Measurements from ENCODE around the gene CHFR. TPM values are rescaled to one million over a fixed set of nuclear protein-coding genes. Genes with fewer than 3 reads are reported as not detected.
A peak's percentile ranks its signal among the peaks of the same experiment; 100 is the strongest.
"Not testable (repeated sequence)": the region's sequence is repeated elsewhere in the genome, so short reads cannot be mapped to it uniquely, and the experiment has no call there.

CHFR gene
- total RNA-seq, 1 donor from 2014 or later, result 14.1 TPM

- ATAC-seq, result no peak
- DNase-seq (ENCODE audit: missing footprints), result peak; percentile 78
- intact Hi-C loops (cut with DNase I), result no loop called here
Observed at GRCh38 chr12:132827763-132828703, 59.4 kb downstream of the CHFR start.

- intact Hi-C loops (cut with DNase I), result no loop called here
- no peak for DNase-seq (ENCODE audit: missing footprints)
- ATAC-seq, result no peak
Observed at GRCh38 chr12:132825861-132826260, 61.5 kb downstream of the CHFR start.

- intact Hi-C loops (cut with DNase I), result no loop called here
- DNase-seq (ENCODE audit: missing footprints), result no peak
- ATAC-seq, result no peak
Observed at GRCh38 chr12:132825089-132825488, 62.3 kb downstream of the CHFR start.

GRCh38 chr12:132824053-132824452, 63.4 kb downstream of the CHFR start:
- ATAC-seq, result no peak
- DNase-seq (ENCODE audit: missing footprints), result peak; percentile 5
- intact Hi-C loops (cut with DNase I), result no loop called here

GRCh38 chr12:132818562-132818961, 68.8 kb downstream of the CHFR start:
- ATAC-seq (no peak), DNase-seq (ENCODE audit: missing footprints) (no peak)
- intact Hi-C loops (cut with DNase I), result no loop called here

GRCh38 chr12:132814232-132814631, 73.2 kb downstream of the CHFR start:
- intact Hi-C loops (cut with DNase I), result no loop called here
- ATAC-seq, result no peak
- no peak for DNase-seq (ENCODE audit: missing footprints)

- intact Hi-C loops (cut with DNase I), result no loop called here
- no peak for ATAC-seq
- no peak for DNase-seq (ENCODE audit: missing footprints)
Observed at GRCh38 chr12:132813443-132813842, 74.0 kb downstream of the CHFR start.

GRCh38 chr12:132812631-132813305, 74.6 kb downstream of the CHFR start:
- intact Hi-C loops (cut with DNase I), result no loop called here
- DNase-seq (ENCODE audit: missing footprints), result no peak

GRCh38 chr12:132809391-132809790, 78.0 kb downstream of the CHFR start:
- not testable (repeated sequence) for DNase-seq (ENCODE audit: missing footprints); ATAC-seq

More at GRCh38 chr12:132812631-132813305, 74.6 kb downstream of the CHFR start:
- ATAC-seq, result no peak

GRCh38 chr12:132807295-132808092, 79.9 kb downstream of the CHFR start:
- ATAC-seq (no peak), DNase-seq (ENCODE audit: missing footprints) (no peak)
- intact Hi-C loops (cut with DNase I), result no loop called here

More at GRCh38 chr12:132809391-132809790, 78.0 kb downstream of the CHFR start:
- intact Hi-C loops (cut with DNase I), result not testable (repeated sequence)

- intact Hi-C loops (cut with DNase I), result no loop called here
- DNase-seq (ENCODE audit: missing footprints), result no peak
- no peak for ATAC-seq
Observed at GRCh38 chr12:132806857-132807256, 80.5 kb downstream of the CHFR start.

- ATAC-seq (peak; percentile 30), DNase-seq (ENCODE audit: missing footprints) (peak; percentile 11)
- intact Hi-C loops (cut with DNase I), result no loop called here
Observed at GRCh38 chr12:132804426-132804861, 83.0 kb downstream of the CHFR start.

GRCh38 chr12:132803888-132804287, 83.5 kb downstream of the CHFR start:
- DNase-seq (ENCODE audit: missing footprints), result no peak
- ATAC-seq, result peak; percentile 82
- intact Hi-C loops (cut with DNase I), result no loop called here

GRCh38 chr12:132803125-132803524, 84.3 kb downstream of the CHFR start:
- intact Hi-C loops (cut with DNase I), result no loop called here
- ATAC-seq, result no peak
- DNase-seq (ENCODE audit: missing footprints), result no peak

- DNase-seq (ENCODE audit: missing footprints) (peak; percentile 46), ATAC-seq (no peak)
- intact Hi-C loops (cut with DNase I), result no loop called here
Observed at GRCh38 chr12:132801741-132802140, 85.7 kb downstream of the CHFR start.

- intact Hi-C loops (cut with DNase I), result no loop called here
- DNase-seq (ENCODE audit: missing footprints) (no peak), ATAC-seq (no peak)
Observed at GRCh38 chr12:132798836-132799235, 88.6 kb downstream of the CHFR start.

- intact Hi-C loops (cut with DNase I), result no loop called here
- ATAC-seq, result no peak
- DNase-seq (ENCODE audit: missing footprints), result no peak
Observed at GRCh38 chr12:132797820-132798570, 89.4 kb downstream of the CHFR start.

- DNase-seq (ENCODE audit: missing footprints), result no peak
- no peak for ATAC-seq
- intact Hi-C loops (cut with DNase I), result no loop called here
Observed at GRCh38 chr12:132795847-132796246, 91.6 kb downstream of the CHFR start.

Measured in Right ventricle myocardium inferior (tissue), 1 donor.